GM21717 (cell line): ENCODE measurements around the gene ZNF385D.
"Not testable (repeated sequence)": the region's sequence is repeated elsewhere in the genome, so short reads cannot be mapped to it uniquely, and the experiment has no call there.

ENCODE experiments used
- ATAC-seq: cut with Tn5 transposase; IDR thresholded peaks from one replicate; pipeline ENCODE4 v1.9.1; 2021; ENCODE audit warnings: mild to moderate bottlenecking, moderate library complexity; ENCODE audit not compliant: unreplicated experiment

Gene ZNF385D

GRCh38 chr3:21393683-21394311 is 357.2 kb downstream of the ZNF385D start:
- ATAC-seq, result no peak

- no peak for ATAC-seq
Measured at GRCh38 chr3:21392526-21392925, 358.5 kb downstream of the ZNF385D start.

GRCh38 chr3:21390856-21391255 is 360.2 kb downstream of the ZNF385D start:
- no peak for ATAC-seq

DNA sequence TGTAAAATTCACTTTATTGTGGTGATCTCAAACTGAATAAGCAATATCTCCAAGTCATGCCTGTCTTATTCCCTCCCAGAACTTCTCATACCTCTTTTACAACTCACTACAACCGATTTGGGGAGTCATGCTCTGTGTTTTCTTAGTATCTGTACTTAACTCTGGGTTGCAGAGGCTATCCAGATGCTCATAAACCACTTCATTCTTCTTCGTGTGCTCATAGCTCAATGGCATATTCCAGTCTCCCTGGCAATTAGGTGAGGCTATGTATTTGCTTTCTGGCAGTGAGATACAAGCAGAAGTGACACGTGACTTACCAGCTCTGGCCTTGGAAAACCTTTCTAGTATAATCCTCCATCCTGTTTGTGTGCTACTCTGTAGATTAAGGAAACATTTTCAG is 360.9 kb downstream of the ZNF385D start:
- ATAC-seq, result no peak

- ATAC-seq, result not testable (repeated sequence)
Measured at GRCh38 chr3:21387142-21387826, 363.7 kb downstream of the ZNF385D start.

GRCh38 chr3:21378036-21378435 is 373.0 kb downstream of the ZNF385D start:
- not testable (repeated sequence) for ATAC-seq

GRCh38 chr3:21377071-21377769 is 373.8 kb downstream of the ZNF385D start:
- no peak for ATAC-seq

GRCh38 chr3:21372316-21372715 is 378.7 kb downstream of the ZNF385D start:
- no peak for ATAC-seq
